ENCODE results near the gene EEIG2.
A peak's percentile ranks its signal among the peaks of the same experiment; 100 is the strongest.

Gene EEIG2

GRCh38 chr1:108585313-108585712 lies 25.4 kb downstream of the EEIG2 start:
- no peak for DNase-seq

- no peak for DNase-seq
These were observed 30.5 kb downstream of the EEIG2 start for GRCh38 chr1:108590441-108590840.

- peak; percentile 10 for DNase-seq
These were observed 31.1 kb downstream of the EEIG2 start for GRCh38 chr1:108590957-108591356.

- no peak for DNase-seq
These were observed 31.6 kb downstream of the EEIG2 start for GRCh38 chr1:108591466-108591865.

GRCh38 chr1:108592030-108592759 lies 32.3 kb downstream of the EEIG2 start:
- peak; percentile 16 for DNase-seq

- DNase-seq, result no peak
These were observed 33.5 kb downstream of the EEIG2 start for GRCh38 chr1:108593448-108593847.

GRCh38 chr1:108595507-108595906 lies 35.6 kb downstream of the EEIG2 start:
- no peak for DNase-seq

GRCh38 chr1:108597041-108597440 lies 37.1 kb downstream of the EEIG2 start:
- DNase-seq, result no peak

GRCh38 chr1:108598340-108598739 lies 38.4 kb downstream of the EEIG2 start:
- DNase-seq, result no peak

GRCh38 chr1:108600504-108600903 lies 40.6 kb downstream of the EEIG2 start:
- no peak for DNase-seq

GRCh38 chr1:108601708-108602410 lies 42.0 kb downstream of the EEIG2 start:
- no peak for DNase-seq

GRCh38 chr1:108605633-108606032 lies 45.7 kb downstream of the EEIG2 start:
- no peak for DNase-seq

- no peak for DNase-seq
These were observed 46.6 kb downstream of the EEIG2 start for GRCh38 chr1:108606478-108606877.

GRCh38 chr1:108609483-108610049 lies 49.7 kb downstream of the EEIG2 start:
- no peak for DNase-seq

All from GF-D8 (cell line).